A204.1 (cell line): ENCODE results near the gene DCAF10.
A peak's percentile ranks its signal among the peaks of the same experiment; 100 is the strongest.
"Not testable (repeated sequence)": the region's sequence is repeated elsewhere in the genome, so short reads cannot be mapped to it uniquely, and the experiment has no call there.

Source experiments
- FAIRE-seq: peaks from 2 replicates; lab custom pipeline; 2012; peaks lifted over from hg19 to GRCh38; lab: Jason Lieb, UNC

DCAF10 gene

GRCh38 chr9:37790096-37790495 lies 10.5 kb upstream of the DCAF10 start:
- no peak for FAIRE-seq

GRCh38 chr9:37792122-37792521 lies 8.5 kb upstream of the DCAF10 start:
- FAIRE-seq, result no peak

GRCh38 chr9:37796232-37796631 lies 4.4 kb upstream of the DCAF10 start:
- no peak for FAIRE-seq

- no peak for FAIRE-seq
Measured at GRCh38 chr9:37798677-37799076, 1.9 kb upstream of the DCAF10 start.

GRCh38 chr9:37801287-37801850 lies 772 bp downstream of the DCAF10 start:
- FAIRE-seq, result no peak

DNA sequence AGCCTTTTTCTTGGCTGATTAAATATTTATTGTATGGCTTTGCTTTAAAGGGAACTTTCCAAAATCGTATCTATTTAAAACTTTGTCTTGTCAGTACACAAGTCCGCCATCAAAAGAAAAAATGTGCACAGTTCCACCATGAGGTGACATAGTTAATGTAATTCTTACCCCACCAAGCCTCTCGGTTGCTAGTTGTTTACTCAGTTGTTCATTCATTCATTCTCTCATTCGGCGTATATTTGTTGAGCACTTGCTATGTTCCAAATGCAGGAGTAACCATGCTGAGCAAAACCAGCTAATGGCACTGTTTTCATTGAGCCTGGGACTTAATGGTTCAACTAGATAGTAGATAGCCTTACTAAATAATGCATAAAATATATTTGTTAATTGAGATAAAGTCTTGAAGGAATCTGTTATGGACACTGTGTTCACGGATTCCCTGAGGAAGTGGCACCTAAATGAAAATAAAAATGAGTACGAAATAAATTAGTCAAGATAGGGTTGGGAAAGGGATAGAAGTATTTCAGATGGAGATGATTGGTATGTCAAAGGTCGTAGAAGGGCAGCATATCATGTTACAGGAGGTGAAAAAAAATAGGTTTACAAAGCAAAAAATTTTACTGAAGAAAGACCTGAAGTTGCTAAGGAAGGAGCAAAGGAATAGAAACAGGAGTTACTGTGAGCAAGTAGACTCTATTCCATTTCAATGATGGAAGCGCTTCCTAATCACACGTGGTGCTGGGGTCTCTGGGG lies 1.5 kb downstream of the DCAF10 start:
- no peak for FAIRE-seq

DNA sequence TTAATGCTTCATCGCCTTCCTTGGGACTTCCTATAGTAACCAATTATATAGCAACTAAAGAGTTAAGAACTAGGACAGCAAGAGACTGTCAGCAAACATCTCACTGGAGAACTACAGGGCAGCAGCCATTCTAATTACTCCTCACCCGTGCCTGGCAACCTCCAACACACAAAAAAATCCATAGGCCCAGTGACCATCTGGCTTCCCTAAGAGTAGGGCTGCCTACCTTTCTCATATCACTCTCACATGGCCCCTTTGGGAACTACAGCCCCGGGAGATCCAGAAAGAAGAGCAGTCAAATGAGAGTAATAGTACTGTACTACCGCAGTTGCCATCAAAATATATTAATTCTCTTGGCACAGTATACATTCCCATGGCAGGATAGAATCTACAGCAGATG lies 5.7 kb downstream of the DCAF10 start:
- FAIRE-seq, result no peak

DNA sequence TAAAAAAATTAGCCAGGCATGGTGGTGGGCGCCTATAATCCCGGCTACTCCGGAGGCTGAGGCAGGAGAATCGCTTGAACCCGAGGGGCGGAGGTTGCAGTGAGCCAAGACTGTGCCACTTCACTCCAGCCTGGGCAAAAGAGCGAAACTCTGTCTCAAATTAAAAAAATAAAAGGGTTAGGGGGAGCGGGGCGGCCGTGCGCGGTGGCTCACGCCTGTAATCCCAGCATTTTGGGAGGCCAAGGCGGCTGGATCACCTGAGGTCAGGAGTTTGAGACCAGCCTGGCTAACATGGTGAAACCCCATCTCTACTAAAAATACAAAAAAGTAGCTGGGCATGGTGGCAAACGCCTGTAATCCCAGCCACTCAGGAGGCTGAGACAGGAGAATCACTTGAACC lies 9.1 kb downstream of the DCAF10 start:
- not testable (repeated sequence) for FAIRE-seq

DNA sequence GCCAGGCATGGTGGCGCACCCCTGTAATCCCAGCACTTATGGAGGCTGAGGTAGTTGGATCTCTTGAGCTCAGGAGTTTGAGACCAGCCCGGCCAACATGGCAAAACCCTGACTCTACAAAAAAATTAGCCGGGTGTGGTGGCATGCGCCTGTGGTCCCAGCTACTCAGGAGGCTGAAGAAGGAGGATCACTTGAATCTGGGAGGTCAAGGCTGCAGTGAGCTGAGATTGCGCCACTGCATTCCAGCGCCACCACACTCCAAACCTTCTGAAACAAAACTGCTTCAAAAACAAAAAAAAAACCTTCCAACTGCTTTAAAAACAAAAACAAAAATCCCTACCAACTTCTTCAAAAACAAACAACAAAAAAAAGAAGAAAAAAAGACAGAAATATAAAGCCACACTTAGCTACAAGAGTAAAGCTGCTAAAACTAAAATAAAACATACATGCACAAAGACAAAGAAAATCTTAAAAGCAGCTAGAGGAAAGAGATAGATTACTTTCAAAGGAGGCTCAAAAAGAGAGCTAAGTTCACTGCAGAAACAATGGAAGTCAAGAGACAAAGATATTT lies 11.4 kb downstream of the DCAF10 start:
- no peak for FAIRE-seq

- FAIRE-seq, result no peak
Measured at GRCh38 chr9:37812773-37813379, 12.3 kb downstream of the DCAF10 start.

- FAIRE-seq, result no peak
Measured at GRCh38 chr9:37818849-37819248, 18.3 kb downstream of the DCAF10 start.

DNA sequence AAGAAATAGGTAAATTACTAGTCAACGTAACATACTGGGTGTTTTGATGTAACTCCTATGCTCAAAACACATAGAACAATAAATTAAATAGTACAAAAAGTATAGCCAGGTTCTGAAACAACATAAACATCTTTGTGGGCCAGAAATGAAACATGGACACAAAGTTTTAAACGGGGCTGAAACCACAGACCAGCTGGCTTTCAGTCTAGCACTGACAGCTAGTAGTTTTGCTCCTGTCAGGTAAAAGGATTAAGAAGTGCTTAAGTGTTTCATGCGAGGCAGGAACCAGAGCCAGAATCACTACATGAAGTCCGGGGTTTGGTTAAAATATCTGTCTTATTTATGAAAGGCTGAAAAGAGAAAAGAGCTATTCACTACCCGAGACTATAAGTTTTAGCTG lies 19.5 kb downstream of the DCAF10 start:
- FAIRE-seq, result no peak

- not testable (repeated sequence) for FAIRE-seq
Measured at GRCh38 chr9:37825174-37825573, 24.6 kb downstream of the DCAF10 start.

GRCh38 chr9:37827483-37828165 lies 27.0 kb downstream of the DCAF10 start:
- no peak for FAIRE-seq

- no peak for FAIRE-seq
Measured at GRCh38 chr9:37835821-37836220, 35.2 kb downstream of the DCAF10 start.

- FAIRE-seq, result no peak
Measured at GRCh38 chr9:37836386-37836785, 35.8 kb downstream of the DCAF10 start.

- FAIRE-seq, result no peak
Measured at GRCh38 chr9:37839496-37840461, 39.2 kb downstream of the DCAF10 start.

DNA sequence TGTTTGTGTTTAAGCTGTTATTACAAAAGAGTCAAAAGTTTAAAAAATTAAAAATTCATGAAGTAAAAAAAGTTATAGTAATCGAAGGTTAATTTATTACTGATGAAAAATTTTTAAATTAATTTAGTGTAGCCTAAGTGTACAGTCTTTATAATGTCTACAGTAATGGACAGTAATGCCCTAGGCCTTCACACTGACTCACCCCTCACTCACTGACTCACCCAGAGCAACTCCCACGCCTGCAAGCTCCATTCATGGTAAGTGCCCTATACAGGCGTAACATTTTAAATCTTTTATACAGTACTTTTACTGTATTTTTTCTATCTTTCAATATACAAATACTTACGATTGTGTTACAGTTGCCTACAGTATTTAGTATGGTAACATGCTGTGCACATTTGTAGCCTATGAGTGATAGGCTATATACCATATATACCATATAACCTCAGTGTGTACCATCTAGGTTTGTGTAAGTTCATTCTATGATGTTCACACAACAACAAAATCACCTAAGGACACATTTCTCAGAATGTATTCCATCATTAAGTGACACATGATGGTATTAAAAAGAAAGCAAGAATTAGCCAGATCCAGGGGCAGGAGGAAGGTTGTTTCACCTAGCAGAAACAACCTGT lies 40.1 kb downstream of the DCAF10 start:
- FAIRE-seq, result peak; percentile 86

GRCh38 chr9:37852222-37852621 lies 51.6 kb downstream of the DCAF10 start:
- FAIRE-seq, result no peak

DNA sequence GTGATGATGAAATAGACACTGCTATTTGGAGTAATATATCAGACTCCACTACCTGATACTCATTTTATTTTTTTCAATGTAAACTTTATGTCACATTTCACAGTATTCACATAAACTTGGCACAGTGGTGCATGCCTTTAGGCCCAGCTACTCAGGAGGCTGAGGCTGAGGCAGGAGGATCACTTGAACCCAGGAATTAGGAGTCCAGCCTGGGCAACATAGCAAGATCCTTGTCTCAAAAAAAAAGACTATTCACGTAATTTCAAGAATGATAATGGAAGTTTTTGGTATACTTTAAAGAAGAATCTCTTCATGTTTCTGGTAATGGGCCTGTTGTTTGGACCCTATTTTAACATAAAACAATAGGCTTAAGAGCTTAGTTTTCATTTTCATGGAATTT lies 56.0 kb downstream of the DCAF10 start:
- no peak for FAIRE-seq

DNA sequence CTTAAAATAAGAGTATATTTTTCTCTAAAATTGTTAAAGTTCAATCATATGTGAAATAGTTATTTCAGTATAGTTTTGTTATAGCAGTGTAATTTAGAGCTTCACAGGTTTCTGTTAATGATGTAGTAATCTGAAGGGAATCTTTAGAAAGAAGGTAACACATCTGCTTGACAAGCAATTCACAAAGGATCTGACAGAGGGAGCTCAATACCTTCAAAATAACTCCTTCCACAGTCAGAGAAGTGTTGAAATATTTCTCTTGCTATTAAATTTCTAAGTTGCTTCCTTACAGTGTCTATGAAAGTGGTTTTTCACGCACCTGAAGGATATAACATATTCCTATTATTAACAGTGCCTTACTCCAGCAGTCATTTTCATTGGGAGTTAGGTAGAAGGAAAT lies 58.4 kb downstream of the DCAF10 start:
- FAIRE-seq, result no peak
